ENCODE measurements around the gene C1QL1.

The C1QL1 gene

GRCh38 chr17:44914148-44914547, 54.0 kb downstream of the C1QL1 start:
- no peak for DNase-seq (ENCODE audit: low spot score)

- DNase-seq (ENCODE audit: low spot score), result no peak
These were observed 54.4 kb downstream of the C1QL1 start for GRCh38 chr17:44913676-44914075.

GRCh38 chr17:44912763-44913544, 55.1 kb downstream of the C1QL1 start:
- DNase-seq (ENCODE audit: low spot score), result no peak

DNA sequence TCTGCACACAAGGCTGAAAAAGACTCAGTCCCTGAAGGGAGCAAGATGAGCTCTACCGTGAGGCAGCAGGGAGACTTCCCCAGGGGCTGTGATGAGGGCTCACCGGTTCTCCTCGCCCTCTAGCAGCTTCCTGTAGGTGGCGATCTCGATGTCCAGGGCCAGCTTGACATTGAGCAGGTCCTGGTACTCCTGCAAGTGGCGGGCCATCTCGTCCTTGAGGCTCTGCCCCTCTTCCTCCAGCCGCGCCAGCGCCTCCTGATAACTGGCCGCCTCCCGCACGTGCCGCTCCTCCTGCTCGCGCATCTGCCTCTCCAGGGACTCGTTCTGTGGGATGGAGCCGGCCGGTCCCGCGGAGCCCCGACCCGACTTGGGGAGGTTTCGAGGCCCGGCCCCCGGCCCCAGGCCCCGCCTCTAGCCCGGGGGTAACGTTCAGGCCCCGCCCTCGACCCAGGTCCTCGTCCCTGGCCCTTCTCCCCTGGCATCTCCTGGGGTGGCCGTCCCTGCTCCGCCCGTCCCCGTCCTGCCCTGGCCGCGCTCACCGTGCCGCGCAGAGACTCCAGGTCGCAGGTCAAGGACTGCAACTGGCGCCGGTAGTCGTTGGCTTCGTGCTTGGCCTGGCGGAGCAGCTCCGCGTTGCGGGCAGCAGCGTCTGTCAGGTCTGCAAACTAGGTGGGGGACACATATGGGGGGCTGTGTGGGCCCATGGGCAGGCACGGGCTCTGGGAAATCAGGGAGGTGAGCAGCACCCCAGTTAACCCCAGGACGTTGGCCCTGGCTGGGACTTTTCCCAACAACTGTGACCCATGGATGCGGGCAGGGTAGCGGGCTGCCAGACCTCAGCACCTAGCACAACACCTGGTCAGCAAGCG, 56.7 kb downstream of the C1QL1 start:
- DNase-seq (ENCODE audit: low spot score), result no peak

DNA sequence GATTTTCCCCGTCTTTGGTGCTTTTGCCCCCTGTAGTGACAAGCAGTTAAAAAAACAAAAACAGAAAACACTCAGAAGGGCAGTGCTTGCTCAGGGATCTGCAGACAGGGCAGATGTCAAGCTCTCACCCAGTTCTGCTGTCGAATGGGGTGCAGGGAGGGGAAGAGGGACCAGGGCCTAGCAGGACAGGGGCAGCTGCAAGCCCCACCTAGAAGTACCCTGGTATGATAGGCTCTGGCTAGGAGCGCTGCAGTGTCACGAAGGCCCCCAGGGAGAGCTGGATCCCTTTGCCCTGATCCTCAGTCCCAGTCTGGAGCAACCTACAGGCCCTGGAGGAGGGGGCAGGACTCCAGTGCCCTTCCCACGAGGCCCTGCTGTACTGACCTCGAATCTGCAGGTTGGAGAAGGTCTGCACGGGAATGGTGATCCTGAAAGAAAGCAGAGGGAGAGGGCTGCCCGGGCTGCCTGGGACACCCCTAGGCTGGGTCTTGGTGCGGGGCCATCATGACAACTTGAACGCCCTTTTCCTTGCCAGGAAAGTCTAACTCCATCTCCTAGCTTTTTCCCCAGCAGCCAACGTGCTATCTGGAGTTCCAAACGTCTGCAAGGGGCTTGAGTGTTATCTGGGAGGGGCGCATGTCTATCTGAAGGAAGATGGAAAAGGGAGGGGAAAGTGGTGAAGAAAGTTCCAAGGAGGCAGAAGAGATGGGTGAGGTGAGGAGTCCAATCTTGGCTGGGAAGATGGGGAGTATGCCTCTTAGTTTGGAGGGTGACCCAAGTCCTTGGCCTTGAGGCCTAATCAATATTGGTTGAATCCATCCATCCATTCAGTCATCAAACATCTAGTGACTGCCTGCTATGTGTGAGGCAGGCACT, 57.6 kb downstream of the C1QL1 start:
- no peak for DNase-seq (ENCODE audit: low spot score)
